CD14-positive monocyte (primary cell): ENCODE results near the gene TP53BP2. TPM values are rescaled to one million over a fixed set of nuclear protein-coding genes. Genes with fewer than 3 reads are reported as not detected.
A peak's percentile ranks its signal among the peaks of the same experiment; 100 is the strongest.

Experiments
- DNase-seq, 3 donors: peaks; one replicate each; pipeline ENCODE4 v3.0.0-alpha.2; 2011 to 2022
- H2AFZ ChIP-seq: 2 replicates; pipeline ENCODE4 v1.6.0; 2012; ENCODE audit warnings: mild to moderate bottlenecking, low read depth, low read length, inconsistent platforms; ENCODE audit not compliant: insufficient read depth, poor library complexity, severe bottlenecking
- H3K27ac ChIP-seq, 2 donors: 1 replicate in 1 of 2; 2 replicates in 1 of 2; pipeline ENCODE4 v1.5.1; 2012 to 2013; ENCODE audit warnings: low read length in 2 of 2, control low read depth in 1 of 2, inconsistent platforms in 1 of 2, low read depth in 1 of 2, mild to moderate bottlenecking in 1 of 2
- H3K27me3 ChIP-seq, 2 donors: one replicate each; pipeline versions ENCODE4 v1.6.0 to v1.6.1; 2011 to 2013; ENCODE audit warnings: low read length in 2 of 2; ENCODE audit not compliant: control insufficient read depth in 2 of 2, insufficient read depth in 2 of 2
- H3K36me3 ChIP-seq, 2 donors: replicated peaks in 1 of 2; 1 replicate in 1 of 2; 2 replicates in 1 of 2; pipeline versions ENCODE4 v1.5.1 to v1.6.1; 2012 to 2013; ENCODE audit warnings: low read length in 2 of 2, control low read depth in 1 of 2, inconsistent platforms in 1 of 2, mild to moderate bottlenecking in 1 of 2; ENCODE audit not compliant: insufficient read depth in 2 of 2, control insufficient read depth in 1 of 2
- H3K4me1 ChIP-seq, 2 donors: 1 replicate in 1 of 2; 2 replicates in 1 of 2; pipeline versions ENCODE4 v1.5.1 to v1.6.1; 2012 to 2013; ENCODE audit warnings: low read length in 2 of 2, control low read depth in 1 of 2, inconsistent platforms in 1 of 2, mild to moderate bottlenecking in 1 of 2, moderate library complexity in 1 of 2; ENCODE audit not compliant: insufficient read depth in 2 of 2, control insufficient read depth in 1 of 2
- H3K4me2 ChIP-seq: replicated peaks from 2 replicates; pipeline ENCODE3; 2012; ENCODE audit warnings: low read length, moderate library complexity, mild to moderate bottlenecking; ENCODE audit not compliant: poor library complexity, severe bottlenecking; ENCODE audit errors: extremely low read depth
- H3K4me3 ChIP-seq, 3 experiments: fragments of 200-600 bp in 1 of 3; sonication (generic) in 1 of 3; replicated peaks in 1 of 3; 1 replicate in 2 of 3; 2 replicates in 1 of 3; pipeline ENCODE4 v1.5.1; 2011 to 2013; ENCODE audit warnings: low read length in 3 of 3, mild to moderate bottlenecking in 3 of 3, control low read depth in 2 of 3, low read depth in 2 of 3, inconsistent platforms in 1 of 3, moderate library complexity in 1 of 3
- H3K79me2 ChIP-seq: 2 replicates; pipeline ENCODE4 v1.6.0; 2012; ENCODE audit warnings: mild to moderate bottlenecking, control low read depth, inconsistent platforms, low read length, moderate library complexity; ENCODE audit not compliant: insufficient read depth
- H3K9ac ChIP-seq: 2 replicates; pipeline ENCODE4 v1.6.0; 2017; ENCODE audit warnings: low read length, mild to moderate bottlenecking; ENCODE audit not compliant: insufficient read depth, poor library complexity, severe bottlenecking
- H3K9me3 ChIP-seq, 2 donors: replicated peaks in 1 of 2; 1 replicate in 1 of 2; 2 replicates in 1 of 2; pipeline versions ENCODE4 v1.5.1 to v1.6.1; 2012 to 2013; ENCODE audit warnings: low read length in 2 of 2, control low read depth in 1 of 2; ENCODE audit not compliant: control insufficient read depth in 1 of 2, insufficient read depth in 1 of 2
- H4K20me1 ChIP-seq: 2 replicates; pipeline ENCODE4 v1.6.0; 2012; ENCODE audit warnings: mild to moderate bottlenecking, low read length, control low read depth, moderate library complexity; ENCODE audit not compliant: insufficient read depth
- H3K27ac Mint-ChIP-seq, 7 donors: one replicate each; pipeline ENCODE4 v1.8.0; 2020; ENCODE audit warnings: mild to moderate bottlenecking in 7 of 7, mixed read lengths in 7 of 7, moderate library complexity in 6 of 7, inconsistent platforms in 2 of 7
- H3K27me3 Mint-ChIP-seq, 3 donors: one replicate each; pipeline ENCODE4 v1.8.0; 2021 to 2022; ENCODE audit warnings: low read depth in 3 of 3, mild to moderate bottlenecking in 3 of 3, mixed read lengths in 3 of 3, moderate library complexity in 3 of 3, inconsistent platforms in 1 of 3
- H3K36me3 Mint-ChIP-seq, 2 donors: one replicate each; pipeline ENCODE4 v1.8.0; 2020; ENCODE audit warnings: mixed read lengths in 2 of 2, inconsistent platforms in 1 of 2, mild to moderate bottlenecking in 1 of 2
- H3K4me1 Mint-ChIP-seq: one replicate; pipeline ENCODE4 v1.8.0; 2020; ENCODE audit warnings: mild to moderate bottlenecking, mixed read lengths
- H3K4me3 Mint-ChIP-seq, 2 donors: one replicate each; pipeline ENCODE4 v1.8.0; 2020; ENCODE audit warnings: mild to moderate bottlenecking in 2 of 2, mixed read lengths in 2 of 2, moderate library complexity in 1 of 2
- H3K9me3 Mint-ChIP-seq, 7 donors: one replicate each; pipeline ENCODE4 v1.8.0; 2020 to 2022; ENCODE audit warnings: mixed read lengths in 7 of 7, mild to moderate bottlenecking in 6 of 7, moderate library complexity in 6 of 7, inconsistent platforms in 2 of 7
- WGBS: methylation state at CpG from one replicate; pipeline ENCODE4 v1.1.5; 2013; ENCODE audit warnings: missing lambda C conversion rate; ENCODE audit not compliant: insufficient coverage; 5-methylcytosine and 5-hydroxymethylcytosine counted together
- intact Hi-C, 2 donors: fragments of 100-400 bp; cut with micrococcal nuclease; formaldehyde crosslinking; loops; one replicate each; pipeline versions ENCODE4 v1.15.0 to v1.15.1; 2023
- polyA plus RNA-seq, 3 donors: library from polyadenylated mRNA; depleted of rRNA in 1 of 3; unstranded in 2 of 3; stranded (reverse) in 1 of 3; fragments of 300-500 nt in 2 of 3; fragments of >200 nt in 1 of 3; fragmentation: Illumina TruSeq in 2 of 3; gene quantifications; 1 replicate in 2 of 3; 2 replicates in 1 of 3; pipeline ENCODE4 v1.2.3, GENCODE V29; 2012 to 2021
- TF ChIP-seq, protein P1 (sequence below): fragments of 200-600 bp; IDR thresholded peaks from one replicate; pipeline ENCODE4 v1.8.0; 2022; ENCODE audit warnings: antibody characterized with exemption, mild to moderate bottlenecking

The TP53BP2 gene
- polyA plus RNA-seq, 3 donors: 5.7 to 19.7 (median 8.8) TPM

DNA sequence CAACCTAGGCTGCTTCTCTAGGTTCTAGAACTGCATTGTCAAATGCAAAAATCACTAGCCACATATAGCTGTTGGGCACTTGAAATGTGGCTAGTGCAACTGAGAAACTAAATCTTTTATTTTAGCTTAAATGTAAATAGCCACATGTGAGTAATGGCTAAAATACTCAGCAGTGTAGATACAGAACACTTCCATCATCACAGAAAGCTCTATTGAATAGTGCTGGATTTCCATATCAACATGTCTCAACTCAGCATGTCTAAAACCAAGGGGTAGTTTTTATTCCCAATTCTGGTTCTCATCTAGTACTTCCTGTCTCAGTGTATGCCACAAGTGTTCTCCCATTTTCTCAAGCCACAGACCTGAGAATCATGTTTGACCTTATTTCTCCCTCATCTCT is 7.5 kb upstream of the TP53BP2 start:
- Histone ChIP-seq H3K27me3 (no peaks in the 10 kb centered on the region), H3K27ac (no peak overlapping the region), H3K4me1 (no peaks in the 10 kb centered on the region), H3K36me3 (no peaks in the 10 kb centered on the region), H3K9ac (no peak overlapping the region), H3K4me2 (no peak overlapping the region), H3K79me2 (no peaks in the 10 kb centered on the region), H3K9me3 (no peaks in the 10 kb centered on the region), H4K20me1 (no peaks in the 10 kb centered on the region), H2AFZ (no peak overlapping the region), H3K4me3 (no peak overlapping the region)
- DNase-seq: no peak
- no peak overlapping the region for H3K4me3 Mint-ChIP-seq
- intact Hi-C loops: no loop called here
- TF ChIP-seq, protein P1, sequence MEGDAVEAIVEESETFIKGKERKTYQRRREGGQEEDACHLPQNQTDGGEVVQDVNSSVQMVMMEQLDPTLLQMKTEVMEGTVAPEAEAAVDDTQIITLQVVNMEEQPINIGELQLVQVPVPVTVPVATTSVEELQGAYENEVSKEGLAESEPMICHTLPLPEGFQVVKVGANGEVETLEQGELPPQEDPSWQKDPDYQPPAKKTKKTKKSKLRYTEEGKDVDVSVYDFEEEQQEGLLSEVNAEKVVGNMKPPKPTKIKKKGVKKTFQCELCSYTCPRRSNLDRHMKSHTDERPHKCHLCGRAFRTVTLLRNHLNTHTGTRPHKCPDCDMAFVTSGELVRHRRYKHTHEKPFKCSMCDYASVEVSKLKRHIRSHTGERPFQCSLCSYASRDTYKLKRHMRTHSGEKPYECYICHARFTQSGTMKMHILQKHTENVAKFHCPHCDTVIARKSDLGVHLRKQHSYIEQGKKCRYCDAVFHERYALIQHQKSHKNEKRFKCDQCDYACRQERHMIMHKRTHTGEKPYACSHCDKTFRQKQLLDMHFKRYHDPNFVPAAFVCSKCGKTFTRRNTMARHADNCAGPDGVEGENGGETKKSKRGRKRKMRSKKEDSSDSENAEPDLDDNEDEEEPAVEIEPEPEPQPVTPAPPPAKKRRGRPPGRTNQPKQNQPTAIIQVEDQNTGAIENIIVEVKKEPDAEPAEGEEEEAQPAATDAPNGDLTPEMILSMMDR: no peak
- H3K4me1 Mint-ChIP-seq: peaks cover 3% of the 10 kb centered on the region
- H3K36me3 Mint-ChIP-seq: no peaks in the 10 kb centered on the region
- peaks cover 0 to 6% (median 2%) of the 10 kb centered on the region in 3 donors for H3K27me3 Mint-ChIP-seq
- H3K27ac Mint-ChIP-seq: no peak overlapping the region
- H3K9me3 Mint-ChIP-seq: no peaks in the 10 kb centered on the region

DNA sequence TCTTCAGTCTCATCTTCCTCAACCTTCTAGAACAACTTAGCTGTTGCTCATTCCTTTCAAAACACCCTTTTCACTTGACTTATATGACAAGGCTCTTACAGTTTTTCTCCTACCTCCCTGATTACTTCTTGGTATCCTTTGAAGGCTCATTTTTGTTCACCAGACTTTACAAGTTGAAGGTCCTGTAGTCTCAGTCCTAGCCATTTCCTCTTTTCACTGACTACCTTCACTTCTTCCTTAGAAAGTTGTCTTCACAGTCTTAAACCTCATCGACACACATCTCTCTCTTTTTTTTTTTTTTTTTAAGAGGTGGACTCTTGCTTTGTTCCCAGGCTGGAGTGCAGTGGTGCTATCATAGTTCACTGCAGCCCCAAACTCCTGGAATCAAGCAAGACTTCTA is 6.6 kb upstream of the TP53BP2 start:
- H3K27ac ChIP-seq: no peak overlapping the region
- H3K79me2 ChIP-seq: no peaks in the 10 kb centered on the region
- H3K9me3 Mint-ChIP-seq: no peaks in the 10 kb centered on the region
- no peak overlapping the region for H3K9ac ChIP-seq
- intact Hi-C loops: no loop called here
- no peaks in the 10 kb centered on the region for H4K20me1 ChIP-seq
- peak overlapping the region; percentile 52 for H2AFZ ChIP-seq
- H3K4me3 Mint-ChIP-seq: no peak overlapping the region
- no peak overlapping the region for H3K4me3 ChIP-seq
- H3K27me3 Mint-ChIP-seq: peaks cover 0 to 6% (median 2%) of the 10 kb centered on the region in 3 donors
- no peaks in the 10 kb centered on the region for H3K27me3 ChIP-seq
- no CpG with 5 or more reads among the region's 1 CpG for WGBS
- no peak for DNase-seq
- H3K4me2 ChIP-seq: no peak overlapping the region
- H3K27ac Mint-ChIP-seq: peak overlapping the region in 1 of 7 donors; percentile 18
- no peaks in the 10 kb centered on the region for H3K36me3 ChIP-seq
- H3K36me3 Mint-ChIP-seq: no peaks in the 10 kb centered on the region
- no peaks in the 10 kb centered on the region for H3K4me1 ChIP-seq
- H3K9me3 ChIP-seq: no peaks in the 10 kb centered on the region
- TF ChIP-seq, protein P1: no peak
- peaks cover 6% of the 10 kb centered on the region for H3K4me1 Mint-ChIP-seq
